HL-60/S4 (cell line): ENCODE results near the gene CD74.

Experiments used
- in situ Hi-C: fragments of 300-500 bp; cut with MboI; formaldehyde crosslinking; loops from 2 replicates; pipeline ENCODE4 v1.14.3; 2022; ENCODE audit warnings: low sequenced_read_pairs

Gene CD74

DNA sequence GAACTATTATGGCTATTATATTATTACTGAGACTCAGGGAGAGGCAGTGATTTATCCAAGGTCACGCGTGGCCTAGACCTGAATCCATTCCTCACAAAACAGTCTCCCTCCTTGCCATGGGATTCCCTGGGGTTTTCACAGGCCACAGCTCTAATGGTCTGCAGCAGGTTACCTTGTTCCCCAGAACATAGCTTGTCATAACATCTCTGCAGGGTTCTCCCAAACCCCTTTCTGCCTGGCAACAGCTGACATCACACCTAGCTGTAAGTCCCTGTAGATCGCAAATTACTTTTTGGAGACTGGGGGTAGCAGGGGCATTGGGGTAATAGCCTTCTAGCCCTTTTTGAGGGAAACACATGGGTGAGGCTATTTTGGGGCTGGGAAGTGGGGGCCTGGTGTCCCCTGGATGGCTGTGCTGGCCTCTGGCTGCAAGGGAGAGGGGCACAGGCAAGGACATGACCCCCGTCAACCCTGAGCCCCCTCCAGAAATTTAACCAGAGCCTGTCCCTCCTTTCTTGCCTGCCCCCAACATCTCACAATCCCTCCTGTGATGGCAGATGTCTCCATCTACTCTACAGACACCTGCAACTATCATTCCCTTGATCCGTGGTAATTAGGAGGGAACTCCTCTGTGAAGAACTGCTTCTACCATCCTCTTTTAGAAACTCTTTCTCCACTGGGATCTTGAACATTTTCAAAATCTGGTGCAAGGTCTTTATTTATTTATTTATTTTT, 1.3 kb downstream of the CD74 start:
- in situ Hi-C loops = no loop called here

DNA sequence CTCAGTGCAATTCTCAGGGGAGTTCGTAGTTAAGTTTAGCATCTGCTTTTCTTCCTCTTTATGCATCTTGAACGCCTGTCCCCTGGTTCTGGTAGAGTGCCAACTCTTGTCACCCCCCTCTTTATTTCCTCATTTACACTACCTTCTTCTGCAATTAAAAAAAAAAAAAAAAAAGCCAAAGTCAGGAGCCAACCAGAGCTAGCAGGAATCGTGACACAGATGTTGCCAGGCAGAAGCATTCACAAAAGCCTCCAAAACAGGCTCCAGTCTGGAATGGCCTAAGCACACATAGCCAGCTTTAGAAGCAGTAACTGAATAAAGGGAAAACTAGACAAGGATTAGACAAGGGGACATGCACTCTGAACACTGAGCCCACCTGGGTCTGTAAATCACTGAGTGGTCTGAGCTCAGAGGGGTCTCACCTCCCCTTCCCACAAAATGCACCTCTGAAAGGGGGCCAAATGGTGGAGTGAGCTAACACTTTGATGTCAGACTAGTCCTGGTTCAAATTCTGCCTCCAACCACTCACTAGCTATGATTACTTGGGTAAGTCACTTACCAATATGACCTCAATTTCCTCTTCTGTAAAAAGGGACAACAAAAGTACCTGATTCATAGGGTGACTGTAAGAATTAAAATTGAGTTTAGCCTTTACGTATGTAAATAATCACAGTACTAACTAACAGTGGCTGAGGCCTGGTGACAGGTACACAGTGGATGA, 2.0 kb downstream of the CD74 start:
- in situ Hi-C loops = no loop called here

- in situ Hi-C loops = no loop called here
Observed at GRCh38 chr5:150409638-150410523, 2.8 kb downstream of the CD74 start.

DNA sequence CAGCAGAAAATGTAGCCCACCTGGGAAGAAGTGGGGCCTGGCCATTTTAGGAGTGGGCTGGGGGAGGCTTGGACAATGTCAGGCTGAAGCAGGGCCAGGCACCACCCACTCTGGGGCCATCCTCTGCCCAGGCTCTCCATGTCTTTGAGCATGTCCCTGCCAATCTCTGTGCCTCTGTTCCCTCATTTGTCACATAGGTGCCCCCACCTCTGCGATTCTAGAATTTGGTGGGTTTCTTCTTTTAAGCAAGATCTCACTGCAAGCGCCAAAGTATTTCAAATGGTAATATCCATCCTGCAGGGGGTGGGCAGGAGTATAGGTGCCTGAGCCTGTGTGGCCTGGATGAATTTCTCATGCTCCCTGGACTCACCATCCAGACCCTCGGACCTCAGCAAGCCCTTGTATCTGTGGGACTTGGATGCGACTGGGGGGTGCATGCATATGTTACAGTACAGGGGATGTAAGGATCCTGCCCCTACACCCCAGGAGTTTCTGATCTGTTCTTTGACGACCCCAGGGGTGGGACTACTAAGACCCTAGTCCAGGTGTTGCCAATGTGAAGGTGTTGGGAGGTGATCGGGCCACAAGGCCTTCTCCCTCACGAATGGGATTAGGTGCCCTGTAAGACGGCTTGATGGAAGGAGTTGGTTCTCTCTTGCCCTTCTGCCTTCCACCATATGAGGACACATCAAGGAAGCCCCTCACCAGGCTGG, 4.3 kb downstream of the CD74 start:
- in situ Hi-C loops = no loop called here

- in situ Hi-C loops = no loop called here
Observed at GRCh38 chr5:150407096-150407720, 5.5 kb downstream of the CD74 start.

GRCh38 chr5:150406723-150407095, 6.0 kb downstream of the CD74 start:
- in situ Hi-C loops = no loop called here

DNA sequence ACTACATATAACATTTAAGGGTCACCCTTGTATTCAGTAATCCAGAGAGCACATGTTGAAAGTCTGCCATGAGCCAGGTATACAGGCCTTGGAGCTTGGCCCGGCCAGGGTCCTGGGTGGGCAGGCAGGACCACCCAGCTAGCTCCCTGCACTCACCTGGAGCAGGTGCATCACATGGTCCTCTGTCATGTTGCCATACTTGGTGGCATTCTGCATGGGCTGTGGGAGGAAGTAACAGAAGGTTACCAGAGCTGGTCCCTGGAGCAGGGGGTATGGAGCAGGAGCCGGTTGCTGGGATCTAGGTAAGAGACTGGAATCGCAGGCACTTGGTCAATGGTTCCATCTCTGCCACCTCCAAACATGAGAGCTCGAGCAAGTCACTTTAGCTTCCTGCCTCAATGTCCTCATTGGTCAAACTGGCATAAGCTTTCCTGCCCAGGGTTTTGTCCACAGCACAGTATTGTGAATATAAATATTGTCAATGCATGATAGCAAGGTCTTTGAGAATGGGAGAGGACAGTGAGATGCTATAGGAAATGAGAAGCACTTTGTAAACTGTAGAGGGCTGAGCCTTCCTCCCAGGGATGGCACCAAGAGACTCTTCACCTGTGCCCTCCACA, 6.5 kb downstream of the CD74 start:
- in situ Hi-C loops = no loop called here

GRCh38 chr5:150404941-150405816, 7.5 kb downstream of the CD74 start:
- in situ Hi-C loops = no loop called here

DNA sequence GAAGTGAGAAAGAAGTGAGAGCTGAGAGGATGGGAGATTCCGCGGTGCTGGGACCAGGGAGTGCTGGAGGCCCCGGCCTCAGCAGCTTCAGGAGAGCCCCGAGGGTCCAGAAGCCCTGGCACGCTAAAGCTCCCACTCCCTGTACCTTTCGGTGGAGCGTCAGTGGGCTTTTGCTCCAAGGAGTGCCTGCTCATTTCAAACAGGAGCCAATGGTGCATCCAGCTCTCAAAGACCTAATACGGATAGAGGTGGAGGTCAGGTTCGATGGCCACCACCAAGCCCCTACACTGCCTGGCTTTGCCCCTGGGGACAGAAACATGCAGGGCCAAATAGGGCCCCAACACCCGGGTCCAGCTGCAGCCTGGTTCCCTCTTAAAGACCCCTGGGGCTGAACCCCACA, 8.2 kb downstream of the CD74 start:
- in situ Hi-C loops = no loop called here

DNA sequence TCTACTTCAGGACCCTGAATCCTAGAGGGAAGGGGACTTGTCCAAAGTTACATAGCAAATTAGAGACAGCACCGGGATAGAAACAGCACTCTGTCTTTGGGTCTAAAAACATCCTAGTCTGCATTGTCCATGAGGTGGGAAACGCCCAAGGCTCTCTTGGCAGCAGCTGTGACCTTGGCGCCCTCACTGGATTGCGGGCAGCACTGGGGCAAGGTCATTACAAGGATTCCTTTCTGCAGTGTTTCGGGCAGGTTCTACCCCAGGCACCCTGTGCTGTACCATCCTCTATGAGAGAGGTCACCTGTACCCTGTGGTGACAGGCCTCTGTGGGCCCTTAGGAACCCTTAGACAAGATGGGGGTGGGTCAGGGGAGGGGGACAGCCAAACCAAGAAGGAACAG, 8.6 kb downstream of the CD74 start:
- in situ Hi-C loops = no loop called here

GRCh38 chr5:150402901-150403342, 9.8 kb downstream of the CD74 start:
- in situ Hi-C loops = no loop called here

DNA sequence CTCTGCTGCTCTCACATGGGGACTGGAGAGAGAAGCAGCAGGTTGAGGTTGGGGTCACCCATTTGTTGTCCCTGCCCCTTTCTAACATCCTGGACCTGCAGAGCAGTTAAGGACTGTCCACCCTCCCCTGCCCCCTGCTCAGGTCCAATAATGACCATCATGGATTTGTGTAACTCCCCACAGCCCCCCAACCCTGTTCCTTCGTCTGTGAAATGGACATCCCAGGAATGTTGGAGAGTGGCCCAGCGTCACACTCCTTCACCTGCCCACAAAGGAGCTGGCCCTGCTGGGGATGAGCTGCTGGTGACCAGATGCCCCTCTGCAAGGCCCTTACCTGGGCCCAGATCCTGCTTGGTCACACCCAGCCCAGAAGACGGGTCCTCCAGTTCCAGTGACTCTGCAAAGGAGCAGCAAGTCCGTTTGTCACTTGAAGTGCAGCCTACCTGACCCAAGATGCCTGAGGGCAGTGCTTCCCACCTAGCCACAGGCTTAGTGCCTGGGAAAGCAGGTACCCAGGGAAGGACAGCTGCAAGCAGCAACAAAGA, 10.4 kb downstream of the CD74 start:
- in situ Hi-C loops = no loop called here

- in situ Hi-C loops = no loop called here
Observed at GRCh38 chr5:150401376-150402228, 11.1 kb downstream of the CD74 start.

DNA sequence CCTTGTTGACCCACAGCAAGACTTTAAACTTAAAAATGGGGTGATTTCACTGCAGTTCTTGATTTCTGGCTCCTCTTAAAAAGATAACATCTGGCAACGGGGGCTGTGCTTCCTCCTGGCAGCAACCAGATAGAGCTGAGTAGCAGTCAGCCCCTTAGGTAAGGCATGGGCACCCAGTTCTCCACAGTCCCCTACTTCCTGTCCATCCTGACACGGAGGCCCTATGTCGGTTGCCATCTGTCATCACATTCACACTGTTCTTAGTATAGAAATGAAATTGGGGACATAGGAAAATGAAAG, 11.7 kb downstream of the CD74 start:
- in situ Hi-C loops = no loop called here

- in situ Hi-C loops = no loop called here
Observed at GRCh38 chr5:150400316-150401075, 12.2 kb downstream of the CD74 start.

DNA sequence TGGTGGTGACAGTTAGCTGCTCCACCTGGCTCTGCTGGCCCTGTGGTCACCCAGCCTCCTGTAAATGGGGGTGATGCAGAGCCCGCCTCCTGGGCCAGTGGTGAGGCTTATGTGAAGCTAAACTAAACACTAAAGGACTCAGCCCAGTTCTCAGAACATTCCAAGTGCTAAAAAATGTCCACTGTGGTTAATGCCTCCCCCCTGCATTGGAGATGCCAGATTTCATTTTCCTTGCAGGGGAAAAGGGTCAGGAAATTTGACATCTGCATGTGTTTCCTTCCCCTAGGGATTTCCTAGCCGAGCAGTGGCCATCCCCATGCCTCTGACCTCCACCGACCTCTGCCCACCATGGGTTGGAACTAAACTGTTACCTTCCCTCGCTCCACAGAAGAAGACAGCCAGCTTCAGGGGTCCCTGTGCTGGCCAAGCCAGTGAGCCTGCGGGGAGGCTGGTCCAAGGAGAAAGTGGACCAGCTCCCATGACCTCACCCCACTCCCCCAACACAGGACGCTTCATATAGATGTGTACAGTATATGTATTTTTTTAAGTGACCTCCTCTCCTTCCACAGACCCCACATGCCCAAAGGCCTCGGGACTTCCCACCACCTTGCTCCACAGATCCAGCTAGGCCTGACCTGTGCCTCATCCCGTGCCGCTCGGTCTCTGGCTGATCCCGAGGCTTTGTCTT, 13.0 kb downstream of the CD74 start:
- in situ Hi-C loops = no loop called here
